Stimulated activated CD4-positive, alpha-beta T cell treated with anti-CD3 and anti-CD28 coated beads, Interleukin-15, amount 100 ng/mL, for 48 hours (primary cell): ENCODE data around the gene PPP4R4.

ENCODE experiments used
- DNase-seq, 2 donors: peaks; one replicate each; pipeline ENCODE4 v3.0.0-alpha.2; 2020; ENCODE audit warnings: low read depth in 2 of 2

The PPP4R4 gene

GRCh38 chr14:94306047-94306978 lies 132.2 kb downstream of the PPP4R4 start:
- DNase-seq, result no peak

GRCh38 chr14:94307410-94307992 lies 133.4 kb downstream of the PPP4R4 start:
- no peak for DNase-seq

GRCh38 chr14:94309721-94310120 lies 135.6 kb downstream of the PPP4R4 start:
- DNase-seq, result no peak

- DNase-seq, result no peak
Measured at GRCh38 chr14:94310248-94310647, 136.1 kb downstream of the PPP4R4 start.

- no peak for DNase-seq
Measured at GRCh38 chr14:94312481-94313246, 138.5 kb downstream of the PPP4R4 start.

- no peak for DNase-seq
Measured at GRCh38 chr14:94313991-94314655, 140.0 kb downstream of the PPP4R4 start.

GRCh38 chr14:94314890-94315289 lies 140.8 kb downstream of the PPP4R4 start:
- no peak for DNase-seq

GRCh38 chr14:94316692-94317091 lies 142.6 kb downstream of the PPP4R4 start:
- no peak for DNase-seq

- DNase-seq, result no peak
Measured at GRCh38 chr14:94317259-94317658, 143.1 kb downstream of the PPP4R4 start.

GRCh38 chr14:94320243-94320642 lies 146.1 kb downstream of the PPP4R4 start:
- no peak for DNase-seq

- DNase-seq, result no peak
Measured at GRCh38 chr14:94321421-94322271, 147.5 kb downstream of the PPP4R4 start.

- no peak for DNase-seq
Measured at GRCh38 chr14:94322648-94323570, 148.8 kb downstream of the PPP4R4 start, which contains the start of gene SERPINA6. SERPINA6 (minus strand) TSS chr14:94323336; CDS start chr14:94314648, 8,688 bp downstream.

GRCh38 chr14:94328196-94328595 lies 154.1 kb downstream of the PPP4R4 start:
- DNase-seq, result no peak
